MV-4-11 (cell line): ENCODE data around the gene FOXI3.
"Not testable (repeated sequence)": the region's sequence is repeated elsewhere in the genome, so short reads cannot be mapped to it uniquely, and the experiment has no call there.

ENCODE experiments used
- DNase-seq: peaks from one replicate; lab custom pipeline; 2025; lab: John Stamatoyannopoulos, UW

The FOXI3 gene

GRCh38 chr2:88442061-88442460 is 10.4 kb downstream of the FOXI3 start:
- no peak for DNase-seq

- no peak for DNase-seq
Observed at GRCh38 chr2:88437010-88437409, 15.5 kb downstream of the FOXI3 start.

GRCh38 chr2:88429929-88430328 is 22.6 kb downstream of the FOXI3 start:
- DNase-seq: no peak

- DNase-seq: no peak
Observed at GRCh38 chr2:88423733-88424132, 28.8 kb downstream of the FOXI3 start.

GRCh38 chr2:88419051-88419450 is 33.4 kb downstream of the FOXI3 start:
- not testable (repeated sequence) for DNase-seq

- DNase-seq: no peak
Observed at GRCh38 chr2:88416016-88416663, 36.4 kb downstream of the FOXI3 start.

GRCh38 chr2:88408870-88409269 is 43.6 kb downstream of the FOXI3 start:
- not testable (repeated sequence) for DNase-seq

GRCh38 chr2:88400037-88400767 is 52.3 kb downstream of the FOXI3 start:
- DNase-seq: no peak

- DNase-seq: no peak
Observed at GRCh38 chr2:88398180-88398579, 54.3 kb downstream of the FOXI3 start.
